ENCODE measurements around the gene ENTREP3. TPM values are rescaled to one million over a fixed set of nuclear protein-coding genes. Genes with fewer than 3 reads are reported as not detected.

Gene ENTREP3
- total RNA-seq (10 to 100 TPM; 20.6 to 28.8 (median 23.8) TPM), polyA plus RNA-seq (10 to 100 TPM; 17.6 to 61.3 (median 21.2) TPM)
- long read RNA-seq, donor 1, partial matches to known transcripts, result 6 of 6 reads
- long read RNA-seq, donor 1, other reads (novel, unspliced or antisense), result 0 of 6 reads
- long read RNA-seq, donor 2, partial matches to known transcripts, result 14 of 25 reads
- long read RNA-seq, donor 2, other reads (novel, unspliced or antisense), result 2 of 25 reads

- Histone ChIP-seq H3K9me3 (no peaks in the 10 kb centered on the region), H3K4me3 (peak within 1 kb of the TSS; percentile 94), H3K27ac (peak within 1 kb of the TSS; percentile 94), H3K4me1 (peaks cover 20% of the 10 kb centered on the region), H3K36me3 (ENCODE audit: insufficient read depth in 1 of 2, low read depth in 1 of 2) (peaks cover 0 to 43% of the 10 kb centered on the region in 2 donors), H3K27me3 (ENCODE audit: insufficient read depth in 3 of 3, low read length in 2 of 3) (no peaks in the 10 kb centered on the region)
- intact Hi-C loops (cut with DNase I), result no loop called here
- ATAC-seq, result peak; percentile 86 to 93 (median 88)
- TF ChIP-seq CTCF (IDR thresholded peaks at IDR 0.05), result no peak
- DNase-seq, result peak; percentile 87 to 93
- 1 to 2% (median 1%) methylated on average over 35 to 54 of the region's 54 CpGs for WGBS, 3 donors
These were observed at the start of gene ENTREP3 for GRCh38 chr1:155255243-155256007. TSS of gene ENTREP3 (minus strand) at chr1:155255483. CDS start at chr1:155254877, 606 bp downstream.

GRCh38 chr1:155304558-155305063 lies 49.3 kb upstream of the ENTREP3 start:
- no peak overlapping the region for H3K4me3 ChIP-seq
- ATAC-seq, result no peak
- no peaks in the 10 kb centered on the region for H3K27me3 ChIP-seq (ENCODE audit: insufficient read depth in 3 of 3, low read length in 2 of 3)
- H3K9me3 ChIP-seq, result no peaks in the 10 kb centered on the region
- intact Hi-C loops (cut with DNase I), result loop anchor here in 1 of 2 donors (5.0 kb wide), 1 partner anchor 32 kb away; the partner anchor contains the start of gene CLK2
- no peak for DNase-seq
- H3K27ac ChIP-seq, result no peak overlapping the region
- no peak for TF ChIP-seq CTCF (IDR thresholded peaks at IDR 0.05)
- 61 to 64% (median 61%) methylated on average over 11 of the region's 11 CpGs for WGBS, 3 donors
- peaks cover 3% of the 10 kb centered on the region for H3K4me1 ChIP-seq
- H3K36me3 ChIP-seq (ENCODE audit: insufficient read depth in 1 of 2, low read depth in 1 of 2), result no peaks in the 10 kb centered on the region

GRCh38 chr1:155301342-155301841 lies 46.1 kb upstream of the ENTREP3 start, which contains the start of gene PKLR:
TSS of gene PKLR (minus strand) at chr1:155301438. CDS start at chr1:155301395, 43 bp downstream.
- Histone ChIP-seq H3K27me3 (ENCODE audit: insufficient read depth in 3 of 3, low read length in 2 of 3) (no peaks in the 10 kb centered on the region), H3K4me3 (no peak within 1 kb of the TSS), H3K9me3 (no peaks in the 10 kb centered on the region), H3K36me3 (ENCODE audit: insufficient read depth in 1 of 2, low read depth in 1 of 2) (no peaks in the 10 kb centered on the region), H3K4me1 (no peaks in the 10 kb centered on the region), H3K27ac (no peak within 1 kb of the TSS)
- 80 to 85% (median 82%) methylated on average over 5 of the region's 5 CpGs for WGBS, 3 donors
- intact Hi-C loops (cut with DNase I), result no loop called here
- no peak for TF ChIP-seq CTCF (IDR thresholded peaks at IDR 0.05)
- DNase-seq, result no peak
- no peak for ATAC-seq

GRCh38 chr1:155300553-155301329 lies 45.5 kb upstream of the ENTREP3 start:
- Histone ChIP-seq H3K4me3 (no peak overlapping the region), H3K4me1 (no peaks in the 10 kb centered on the region), H3K9me3 (no peaks in the 10 kb centered on the region), H3K27me3 (ENCODE audit: insufficient read depth in 3 of 3, low read length in 2 of 3) (peaks cover 0 to 6% (median 3%) of the 10 kb centered on the region in 3 donors), H3K36me3 (ENCODE audit: insufficient read depth in 1 of 2, low read depth in 1 of 2) (no peaks in the 10 kb centered on the region), H3K27ac (no peak overlapping the region)
- intact Hi-C loops (cut with DNase I), result no loop called here
- TF ChIP-seq CTCF (IDR thresholded peaks at IDR 0.05), result no peak
- 81 to 87% (median 82%) methylated on average over 9 of the region's 9 CpGs for WGBS, 3 donors
- ATAC-seq, result no peak
- DNase-seq, result no peak

Measured in psoas muscle (tissue), 8 donors.